ENCODE measurements around the gene KYAT1.
"Not testable (repeated sequence)": the region's sequence is repeated elsewhere in the genome, so short reads cannot be mapped to it uniquely, and the experiment has no call there.

Gene KYAT1

DNA sequence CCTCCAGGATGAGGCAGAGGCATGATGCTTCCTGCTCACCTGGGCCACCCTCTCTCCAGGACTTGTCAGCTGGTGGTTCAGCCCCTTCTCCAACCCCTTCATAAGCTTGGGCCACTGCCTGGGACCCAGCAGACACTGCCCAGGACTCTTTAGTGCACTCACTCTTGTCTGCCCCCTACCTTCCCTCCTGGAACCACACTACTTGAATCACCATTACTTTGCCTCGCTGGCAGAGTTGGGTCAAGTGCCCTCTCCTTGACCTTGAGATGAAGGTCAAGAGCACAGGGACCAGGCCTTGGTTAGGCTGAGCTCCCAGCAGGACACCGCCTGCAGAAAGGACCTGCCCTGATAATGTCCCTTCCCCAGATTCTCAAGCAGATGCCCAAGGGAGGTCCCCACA is 71.9 kb downstream of the KYAT1 start:
- DNase-seq: no peak

DNA sequence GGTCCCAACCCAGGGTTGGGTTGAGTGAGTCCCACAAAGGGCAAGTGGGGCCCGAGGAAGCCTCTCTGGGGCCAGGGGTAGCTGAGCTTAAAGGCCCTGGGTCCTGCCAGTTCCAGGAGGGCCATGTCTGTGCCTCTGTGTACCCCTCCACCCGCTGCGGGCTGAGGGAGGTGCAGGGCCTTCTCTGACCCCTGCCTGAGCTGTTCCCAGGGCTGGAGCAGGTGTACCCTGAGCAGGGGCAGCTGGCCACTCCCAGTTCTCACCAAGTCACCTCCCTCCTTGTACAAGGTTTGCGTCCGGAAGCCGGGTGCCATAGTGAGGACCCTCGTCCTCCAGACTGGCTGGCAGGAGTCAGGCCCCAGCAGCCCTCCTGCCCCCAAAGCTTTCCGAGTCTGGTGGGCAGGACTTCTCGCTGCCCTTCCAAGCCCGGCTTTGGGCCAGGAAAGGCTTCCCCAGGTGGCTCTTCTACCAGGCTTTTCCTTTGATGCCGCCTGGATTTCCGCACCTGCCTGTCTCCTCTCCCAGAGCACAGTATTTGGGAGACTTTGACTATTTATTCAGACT is 72.6 kb downstream of the KYAT1 start:
- DNase-seq: no peak

DNA sequence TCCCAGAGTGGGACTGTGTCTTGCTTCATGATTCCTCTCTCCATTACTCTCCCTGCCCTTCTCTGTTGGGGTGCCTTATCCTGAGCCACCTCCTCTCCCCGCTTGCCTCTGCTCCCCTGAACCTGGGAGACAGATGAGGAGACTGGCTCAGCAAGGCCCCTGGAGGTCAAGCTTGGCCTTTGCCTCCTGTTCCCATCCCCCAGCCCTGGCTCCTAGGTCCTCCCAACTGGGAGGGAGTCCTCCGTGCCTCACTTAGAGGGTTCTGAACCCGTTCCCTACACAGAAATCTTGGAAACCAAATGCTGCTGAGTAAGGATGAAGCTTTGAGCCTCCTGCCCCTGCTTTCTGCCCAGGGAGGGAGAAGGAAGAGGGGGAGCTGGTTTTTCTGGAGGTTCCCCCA is 73.2 kb downstream of the KYAT1 start:
- DNase-seq: no peak

DNA sequence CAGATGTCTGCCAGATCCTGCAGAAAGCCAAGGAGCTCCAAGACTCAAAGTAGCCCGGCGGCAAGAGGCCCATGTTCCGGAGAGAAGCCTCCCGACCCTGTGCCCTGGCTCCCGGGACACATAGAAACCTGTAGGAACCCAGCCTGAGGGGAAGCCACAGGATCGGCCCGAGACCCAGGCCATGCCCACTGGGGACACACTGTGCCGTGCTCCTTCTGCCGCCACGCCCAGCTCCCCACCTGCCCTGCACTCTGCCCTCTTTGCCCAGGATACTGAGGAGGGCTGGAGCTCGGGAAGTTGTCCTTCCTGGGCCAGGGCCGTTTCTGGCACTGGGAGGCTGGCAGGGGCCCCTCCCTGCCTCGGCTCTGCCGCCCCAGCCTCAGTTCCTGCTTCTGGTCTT is 73.9 kb downstream of the KYAT1 start:
- DNase-seq: no peak

DNA sequence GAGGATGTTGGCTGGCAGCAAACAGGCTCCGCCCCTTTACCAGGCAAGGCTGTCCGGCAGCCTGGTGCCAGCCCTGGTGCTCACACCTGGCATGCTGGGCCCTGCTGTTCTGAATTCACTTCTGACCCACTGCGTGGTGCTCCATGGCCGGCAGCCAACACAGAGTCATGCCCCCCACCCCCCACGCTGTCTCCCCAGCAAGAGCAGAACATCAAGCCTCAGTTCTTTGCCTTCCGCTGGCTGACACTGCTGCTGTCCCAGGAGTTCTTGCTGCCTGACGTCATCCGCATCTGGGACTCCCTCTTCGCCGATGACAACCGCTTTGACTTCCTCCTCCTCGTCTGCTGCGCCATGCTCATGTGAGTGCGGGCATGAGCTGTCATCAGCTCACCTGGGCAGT is 76.1 kb downstream of the KYAT1 start:
- no peak for DNase-seq

DNA sequence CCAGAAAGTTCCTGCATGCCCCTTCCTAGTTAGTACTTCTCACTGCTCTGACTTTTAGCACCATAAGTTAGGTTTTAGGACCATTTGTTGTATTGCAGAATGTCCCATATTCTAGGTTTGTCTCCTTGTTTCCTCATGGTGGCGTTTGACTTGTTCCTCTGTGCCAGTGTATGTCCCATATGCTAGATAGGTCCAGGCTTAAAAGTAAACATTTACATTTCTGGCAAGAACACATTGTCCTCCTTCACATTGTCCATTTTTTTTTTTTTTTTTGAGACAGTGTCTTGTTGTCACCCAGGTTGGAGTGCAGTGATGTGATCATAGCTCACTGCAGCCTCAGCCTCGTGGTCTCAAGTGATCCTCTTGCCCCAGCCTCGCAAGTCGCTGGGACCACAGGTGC is 79.3 kb downstream of the KYAT1 start:
- no peak for DNase-seq

DNA sequence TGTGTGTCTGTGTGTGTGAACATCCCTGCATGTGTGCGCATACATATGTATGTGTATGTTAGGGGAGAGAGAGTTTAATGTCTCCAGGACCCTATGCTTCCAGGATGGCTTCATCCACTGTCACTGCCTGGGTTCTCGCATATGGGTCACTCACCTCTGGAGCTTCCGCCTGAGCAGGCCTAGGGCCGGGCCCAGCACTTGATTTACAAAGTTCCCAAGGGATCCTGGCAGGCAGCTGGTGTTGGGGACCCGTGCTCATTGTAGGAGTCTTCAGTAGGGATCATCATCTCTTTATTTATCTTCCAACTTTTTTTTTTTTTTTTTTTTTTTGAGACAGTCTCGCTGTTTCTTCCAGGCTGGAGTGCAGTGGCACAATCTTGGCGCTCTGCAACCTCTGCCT is 81.7 kb downstream of the KYAT1 start:
- DNase-seq: no peak

DNA sequence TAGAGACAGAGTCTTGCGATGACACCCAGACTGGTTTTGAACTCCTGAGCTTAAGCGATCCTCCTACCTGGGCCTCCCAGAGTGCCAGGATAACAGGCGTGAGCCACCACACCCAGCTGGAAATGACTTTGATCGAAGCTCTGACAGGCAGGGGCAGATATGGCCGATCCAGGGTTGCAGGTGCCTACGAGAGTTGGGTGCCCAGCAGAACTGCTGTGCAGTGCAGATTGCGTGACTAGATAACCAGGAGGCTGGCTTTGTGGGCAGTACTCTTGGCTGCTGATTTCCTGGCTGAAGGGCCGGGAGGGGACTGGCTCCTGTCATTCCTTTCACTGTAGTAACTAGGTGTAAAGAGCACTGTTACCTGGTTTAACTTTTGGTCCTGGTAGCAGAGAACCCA is 82.9 kb downstream of the KYAT1 start:
- DNase-seq: no peak

DNA sequence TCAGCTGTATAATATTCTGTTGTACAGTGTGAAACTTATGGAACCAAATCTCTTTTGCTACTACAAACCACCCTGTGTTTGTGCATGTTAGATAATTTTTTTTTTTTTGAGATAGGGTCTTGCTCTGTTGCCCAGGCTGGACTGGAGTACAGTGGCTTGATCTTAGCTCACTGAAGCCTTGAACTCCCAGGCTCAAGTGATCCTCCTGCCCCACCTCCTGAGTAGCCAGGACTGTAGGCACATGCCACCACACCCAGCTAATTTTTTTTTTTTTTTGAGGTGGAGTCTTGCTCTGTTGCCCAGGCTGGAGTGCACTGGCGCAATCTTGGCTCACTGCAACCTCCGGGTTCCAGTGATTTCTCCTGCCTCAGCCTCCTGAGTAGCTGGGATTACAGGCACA is 86.8 kb downstream of the KYAT1 start:
- DNase-seq: not testable (repeated sequence)

DNA sequence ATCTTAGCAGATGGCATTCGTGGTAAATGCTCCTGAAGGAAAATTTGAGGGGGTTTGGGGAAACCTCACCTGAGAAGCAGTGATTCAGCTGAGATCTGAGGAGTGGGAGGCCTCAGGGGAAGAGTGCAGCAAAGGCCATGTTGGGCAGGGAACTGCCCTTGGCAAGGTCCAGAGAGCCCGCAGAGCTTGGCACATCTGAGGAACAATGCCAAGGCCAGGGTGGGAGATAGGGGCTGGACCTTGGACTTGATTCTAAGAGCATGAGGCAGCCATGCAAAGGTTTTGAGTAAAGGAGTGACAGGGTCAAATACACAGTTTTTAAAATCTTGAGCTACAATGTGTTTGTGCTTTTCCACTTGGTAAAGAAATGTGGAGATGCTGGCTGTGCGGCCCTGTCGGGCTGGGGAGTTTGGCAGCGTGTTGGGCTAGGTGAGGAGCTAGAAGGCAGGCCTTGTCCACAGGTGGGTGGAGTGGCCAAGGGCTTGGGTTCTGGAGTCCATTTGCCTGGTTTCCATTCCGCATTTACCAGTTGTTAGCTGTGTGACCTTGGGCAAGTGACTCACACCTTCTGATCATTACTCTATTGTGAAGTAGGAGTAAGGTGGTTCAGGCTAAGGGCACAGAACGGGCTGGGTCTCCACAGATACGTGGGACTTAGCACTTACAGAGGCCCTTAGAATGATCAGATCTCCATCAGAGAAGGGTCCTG is 88.6 kb downstream of the KYAT1 start:
- DNase-seq: no peak

DNA sequence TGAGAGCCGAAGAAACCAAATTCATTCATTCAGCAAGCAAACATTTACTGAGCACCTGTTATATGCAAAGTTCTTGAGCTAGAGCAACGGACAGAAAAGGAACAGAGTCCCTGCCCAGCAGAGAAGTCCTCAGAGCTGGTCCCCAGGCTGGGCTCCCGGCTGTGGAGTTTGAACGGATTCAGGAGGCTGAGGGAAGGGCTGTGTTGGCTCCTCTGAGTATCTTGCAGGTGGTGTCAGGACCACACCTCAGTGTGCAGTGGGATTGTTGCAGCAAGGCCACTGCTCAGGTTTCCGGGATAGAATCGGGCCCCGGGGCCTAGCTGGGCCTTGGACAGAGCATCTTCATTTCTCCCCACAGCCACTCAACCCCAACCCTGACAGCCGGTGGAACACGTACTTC is 89.6 kb downstream of the KYAT1 start:
- no peak for DNase-seq

DNA sequence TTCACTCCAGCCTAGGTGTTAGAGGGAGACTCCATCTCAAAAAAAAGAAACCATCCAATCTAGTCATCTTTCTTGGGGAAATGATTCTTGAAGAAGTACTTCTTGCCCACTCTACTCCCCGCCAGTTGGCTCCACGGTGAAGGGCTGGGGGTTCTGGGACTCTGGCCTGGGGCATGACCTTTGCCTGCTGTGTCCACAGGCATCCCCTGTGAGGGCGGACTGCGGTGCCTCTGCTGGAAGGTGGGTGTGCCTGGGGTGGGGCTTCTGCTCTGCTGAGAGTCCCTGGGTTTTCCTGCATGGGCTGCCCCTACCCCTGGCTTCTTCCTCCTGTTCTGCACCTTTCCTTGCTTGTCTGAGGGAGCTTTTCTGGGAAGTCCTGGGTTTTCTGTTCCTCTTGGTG is 91.2 kb downstream of the KYAT1 start:
- DNase-seq: no peak

DNA sequence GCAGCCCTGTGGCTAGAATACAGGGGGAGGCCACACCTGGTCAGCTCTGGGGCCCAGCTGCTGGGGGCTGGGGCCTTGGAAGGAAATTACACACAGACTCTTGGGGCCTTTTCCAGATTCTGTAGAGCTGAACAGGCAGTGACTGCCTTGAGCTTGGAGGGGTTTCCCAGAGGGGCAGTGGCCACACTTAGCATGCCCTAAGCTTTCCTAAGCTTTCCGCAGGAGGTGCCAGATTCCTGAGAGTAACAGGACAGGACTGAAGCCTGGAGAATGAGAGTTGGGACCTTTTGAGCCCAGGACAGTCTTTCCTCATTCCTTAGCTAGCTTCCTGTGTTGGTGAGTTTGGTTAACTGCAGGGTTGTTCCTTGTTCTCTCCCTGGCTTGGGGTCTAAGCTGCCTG is 93.3 kb downstream of the KYAT1 start:
- DNase-seq: no peak

DNA sequence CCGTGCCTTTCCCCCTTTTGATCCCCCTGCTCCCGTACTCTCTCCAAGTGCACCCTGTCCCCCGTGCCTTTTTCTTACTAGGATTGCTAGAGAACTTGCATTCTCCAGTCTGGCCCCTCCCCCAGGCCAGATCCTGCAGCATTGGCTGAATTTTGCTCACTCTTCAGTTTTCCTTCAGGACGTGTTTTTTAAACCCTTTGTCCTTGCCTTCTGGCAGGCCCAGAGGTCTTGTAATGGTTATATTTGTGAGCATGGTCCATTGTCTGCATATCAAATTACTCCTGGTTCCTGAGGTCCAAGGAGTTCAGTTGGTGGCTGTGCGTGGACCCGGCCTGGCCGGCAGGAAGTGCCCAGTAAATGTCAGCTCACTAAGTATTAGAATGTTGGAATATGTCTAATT is 94.1 kb downstream of the KYAT1 start:
- DNase-seq: no peak

DNA sequence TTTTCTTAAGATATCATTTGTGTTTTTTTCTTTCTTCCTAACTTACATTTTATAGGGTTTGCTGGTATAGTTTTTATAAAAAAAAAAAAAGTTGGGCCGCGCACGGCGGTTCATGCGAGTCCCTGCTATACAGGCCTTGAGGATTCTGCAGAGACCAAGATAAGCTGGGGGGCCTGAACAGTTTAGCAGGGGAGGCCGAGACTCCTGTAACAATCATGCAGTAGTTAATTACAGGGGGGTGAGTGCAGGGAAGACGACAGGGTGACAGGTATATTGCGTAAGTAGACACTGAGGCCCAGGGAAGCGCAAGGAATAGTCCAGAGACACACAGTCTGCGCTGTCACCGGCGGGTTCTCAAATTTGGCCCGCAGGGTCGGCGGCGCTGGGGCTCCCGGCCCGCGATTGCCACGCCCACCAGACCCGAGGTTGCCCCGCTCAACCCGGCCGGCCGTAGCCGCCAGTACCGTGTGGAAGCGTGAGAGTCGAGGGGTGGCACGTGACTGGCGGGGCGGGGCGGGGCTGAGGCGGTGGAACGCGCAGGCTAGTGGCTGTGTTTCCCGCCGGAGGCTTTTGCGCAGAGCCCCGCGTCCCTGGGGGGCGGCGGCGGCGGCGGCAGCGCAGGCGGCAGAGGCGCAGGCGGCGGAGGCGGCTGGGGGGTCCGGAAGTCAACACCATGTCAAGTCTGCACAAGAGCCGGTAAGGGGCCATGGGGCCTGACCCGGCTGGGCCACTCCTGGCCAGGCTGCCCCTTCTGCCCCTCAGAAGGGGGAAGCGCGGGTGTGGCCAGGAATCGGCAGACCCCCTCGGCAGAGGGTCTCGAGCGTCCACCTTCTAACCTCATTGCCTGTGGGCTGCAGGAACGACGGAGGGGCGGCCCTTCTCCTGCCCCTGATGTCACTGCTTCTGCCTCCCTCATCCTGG is 94.8 kb downstream of the KYAT1 start, which contains the start of gene TBC1D13:
TBC1D13 (plus strand) TSS at position 573 of the 921 bp plus-strand sequence; CDS start at position 674, 101 bp downstream.
- DNase-seq: peak; percentile 76

DNA sequence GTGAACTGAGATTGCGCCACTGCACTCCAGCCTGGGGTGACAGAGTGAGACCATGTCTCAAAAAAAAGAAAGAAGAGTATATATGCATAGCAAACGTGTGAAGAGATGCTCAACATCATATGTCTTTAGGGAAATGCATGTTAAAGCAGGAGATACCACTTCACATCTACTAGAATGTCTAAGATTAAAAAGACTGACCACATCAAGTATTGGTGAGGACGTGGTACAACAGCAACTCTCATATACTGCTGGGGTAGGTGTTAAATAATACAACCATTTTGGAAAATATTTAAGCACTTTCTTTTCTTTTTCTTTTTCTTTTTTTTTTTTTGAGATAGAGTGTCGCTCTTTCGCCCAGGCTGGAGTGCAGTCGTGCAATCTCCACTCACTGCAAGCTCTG is 96.3 kb downstream of the KYAT1 start:
- DNase-seq: no peak
